A549 treated with CORT108297 at 1 μM for 4 hours (cell line): ENCODE measurements around the gene YBX2. TPM values are rescaled to one million over a fixed set of nuclear protein-coding genes. Genes with fewer than 3 reads are reported as not detected.

Experiments
- total RNA-seq: library from RNA; stranded (reverse); fragments of 200-300 nt; extraction: Qiagen RNA extraction; gene quantifications from 5 replicates; pipeline ENCODE4 v1.2.3, GENCODE V29; 2022

The YBX2 gene
- total RNA-seq, result 0.53 to 0.69 TPM (median 0.59 TPM) in 5 replicates

DNA sequence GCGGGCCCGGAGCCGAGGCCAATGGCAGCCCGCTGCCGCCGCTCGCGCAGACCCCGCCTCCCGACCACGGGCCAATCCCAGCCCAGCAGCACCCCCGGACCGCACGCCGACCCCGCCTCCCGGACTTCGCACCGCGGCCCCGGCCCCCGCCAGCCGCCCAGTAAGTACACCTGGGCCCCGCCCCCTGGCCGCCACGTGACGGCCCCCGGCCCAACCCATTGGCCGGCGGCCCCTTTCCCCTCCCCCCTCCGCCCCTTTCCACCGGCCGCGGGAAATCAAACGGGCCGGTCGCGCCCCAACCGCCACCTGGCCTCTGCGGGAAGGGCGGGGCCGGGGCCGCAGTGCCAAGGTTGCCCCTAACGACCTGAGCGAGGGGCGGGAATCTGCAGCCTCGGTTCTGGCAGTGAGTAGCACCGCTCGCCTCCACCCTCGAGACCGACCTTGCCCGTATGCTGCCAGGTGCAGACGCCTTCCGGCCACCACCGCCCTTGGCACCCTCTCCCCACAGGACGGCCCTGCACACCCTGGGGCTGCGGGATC, at the start of gene YBX2:
Gene YBX2 (minus strand): TSS at position 26 of the 540 bp plus-strand sequence. CDS start 139 bp downstream, outside the sequence.

GRCh38 chr17:7336240-7337175, 42.1 kb upstream of the YBX2 start, which contains the start of gene ACAP1:
TSS of gene ACAP1 (plus strand) at chr17:7336529. CDS start at chr17:7336735, 206 bp downstream.

GRCh38 chr17:7328840-7329373, 34.5 kb upstream of the YBX2 start, which contains the start of gene NEURL4:
TSS of gene NEURL4 (minus strand) at chr17:7329335. CDS start at chr17:7329312, 23 bp downstream.

DNA sequence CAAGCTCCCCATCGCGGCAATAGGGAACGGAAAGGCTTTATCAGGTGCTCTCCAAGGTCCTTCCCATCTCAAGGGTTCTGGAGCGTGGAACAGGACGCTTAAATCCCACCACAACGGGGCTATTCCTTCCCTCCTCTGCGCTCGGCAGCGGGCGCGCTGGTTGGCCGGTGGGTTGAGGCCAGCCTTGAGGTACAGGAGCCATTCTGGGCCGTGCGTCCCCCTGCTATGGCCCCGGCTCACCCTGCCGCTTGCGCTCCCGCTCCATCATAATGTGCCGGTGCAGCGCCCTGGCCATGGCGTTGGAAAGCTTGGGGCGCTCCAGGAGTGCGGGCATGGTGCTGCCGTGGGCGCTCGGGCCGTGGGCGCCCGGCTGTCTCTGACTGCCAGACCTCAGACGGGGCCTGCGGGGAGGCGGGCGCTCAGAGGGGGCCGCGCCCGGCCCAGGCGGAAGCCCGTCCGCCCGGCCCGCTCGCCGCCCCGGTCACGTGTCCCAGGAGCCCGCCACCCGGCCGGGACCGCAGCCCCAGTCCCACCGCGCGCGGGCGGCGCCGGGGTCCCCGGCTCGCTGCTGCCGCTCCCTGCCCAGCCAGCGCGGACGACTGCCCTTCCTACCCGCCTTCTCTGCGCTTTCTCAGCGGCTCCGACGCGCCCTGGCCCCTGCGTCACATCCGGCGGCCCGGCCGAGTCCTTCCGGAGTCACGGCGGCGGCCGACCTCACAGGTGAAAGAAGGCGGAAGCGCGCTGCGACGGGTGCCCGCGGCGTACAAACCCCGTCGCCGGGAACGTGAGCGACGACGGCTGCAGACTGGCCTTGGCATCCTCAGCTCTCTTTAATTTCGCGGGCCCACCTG, 20.5 kb upstream of the YBX2 start, which contains the start of gene GPS2:
Gene GPS2 (minus strand): TSS at position 642 of the 851 bp plus-strand sequence. CDS start 308 bp downstream, at position 334.

DNA sequence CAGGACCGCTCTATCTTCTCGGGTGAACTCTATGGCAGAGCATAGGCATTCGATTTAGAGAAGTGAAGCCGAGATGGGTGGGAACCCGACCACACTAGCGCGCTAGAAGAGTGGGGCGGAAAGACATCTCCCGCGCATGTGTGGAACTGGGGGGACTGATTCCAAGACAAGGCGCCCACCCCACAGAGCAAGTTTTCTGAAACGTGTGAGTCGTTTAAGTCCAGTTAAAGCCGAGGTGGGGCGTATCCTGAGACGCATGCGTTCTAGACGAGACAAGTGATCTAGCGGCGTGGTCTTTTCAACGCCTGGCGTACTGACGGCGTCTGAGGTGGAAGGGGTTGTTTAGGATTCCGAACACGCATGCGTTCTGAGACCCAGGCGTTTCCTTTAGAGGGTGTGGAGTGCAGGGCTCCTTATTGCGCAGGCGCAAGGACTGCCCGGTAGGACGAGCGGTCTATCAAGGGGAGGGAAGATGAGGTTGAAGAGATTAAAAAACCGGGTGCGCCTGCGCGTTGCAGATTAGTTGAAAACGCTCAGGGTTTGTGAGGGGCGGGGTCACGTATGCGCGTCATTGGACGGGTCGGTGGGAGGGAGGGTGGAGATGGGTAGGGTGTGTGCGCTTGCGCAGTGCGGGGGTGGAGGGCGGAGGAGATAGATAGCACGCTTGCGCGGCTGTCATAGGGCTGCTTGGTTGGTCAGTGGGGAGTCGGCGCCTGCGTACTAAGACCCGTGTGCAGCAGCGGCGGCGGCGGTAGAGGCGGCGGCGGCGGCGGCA, 12.7 kb upstream of the YBX2 start, which contains the start of gene EIF5A:
Gene EIF5A (plus strand): TSS at position 718 of the 775 bp plus-strand sequence. CDS start 2,008 bp downstream, outside the sequence.

DNA sequence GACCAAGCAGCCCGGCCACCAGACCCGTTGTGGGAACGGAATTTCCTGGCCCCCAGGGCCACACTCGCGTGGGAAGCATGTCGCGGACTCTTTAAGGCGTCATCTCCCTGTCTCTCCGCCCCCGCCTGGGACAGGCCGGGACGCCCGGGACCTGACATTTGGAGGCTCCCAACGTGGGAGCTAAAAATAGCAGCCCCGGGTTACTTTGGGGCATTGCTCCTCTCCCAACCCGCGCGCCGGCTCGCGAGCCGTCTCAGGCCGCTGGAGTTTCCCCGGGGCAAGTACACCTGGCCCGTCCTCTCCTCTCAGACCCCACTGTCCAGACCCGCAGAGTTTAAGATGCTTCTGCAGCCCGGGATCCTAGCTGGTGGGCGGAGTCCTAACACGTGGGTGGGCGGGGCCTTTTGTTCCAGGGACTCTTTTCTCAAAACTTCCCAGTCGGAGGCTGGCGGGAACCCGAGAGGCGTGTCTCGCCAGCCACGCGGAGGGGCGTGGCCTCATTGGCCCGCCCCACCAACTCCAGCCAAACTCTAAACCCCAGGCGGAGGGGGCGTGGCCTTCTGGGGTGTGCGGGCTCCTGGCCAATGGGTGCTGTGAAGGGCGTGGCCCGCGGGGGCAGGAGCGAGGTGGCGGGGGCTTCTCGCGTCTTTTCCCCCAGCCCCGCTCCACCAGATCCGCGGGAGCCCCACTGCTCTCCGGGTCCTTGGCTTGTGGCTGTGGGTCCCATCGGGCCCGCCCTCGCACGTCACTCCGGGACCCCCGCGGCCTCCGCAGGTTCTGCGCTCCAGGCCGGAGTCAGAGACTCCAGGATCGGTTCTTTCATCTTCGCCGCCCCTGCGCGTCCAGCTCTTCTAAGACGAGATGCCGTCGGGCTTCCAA, 13.1 kb downstream of the YBX2 start, which contains the start of gene SLC2A4:
Gene SLC2A4 (plus strand): TSS at position 645 of the 879 bp plus-strand sequence. CDS start 217 bp downstream, at position 862.

GRCh38 chr17:7262192-7262934, 32.1 kb downstream of the YBX2 start, which contains the start of gene CLDN7:
TSS of gene CLDN7 (minus strand) at chr17:7262478. CDS start at chr17:7262043, 435 bp downstream.

DNA sequence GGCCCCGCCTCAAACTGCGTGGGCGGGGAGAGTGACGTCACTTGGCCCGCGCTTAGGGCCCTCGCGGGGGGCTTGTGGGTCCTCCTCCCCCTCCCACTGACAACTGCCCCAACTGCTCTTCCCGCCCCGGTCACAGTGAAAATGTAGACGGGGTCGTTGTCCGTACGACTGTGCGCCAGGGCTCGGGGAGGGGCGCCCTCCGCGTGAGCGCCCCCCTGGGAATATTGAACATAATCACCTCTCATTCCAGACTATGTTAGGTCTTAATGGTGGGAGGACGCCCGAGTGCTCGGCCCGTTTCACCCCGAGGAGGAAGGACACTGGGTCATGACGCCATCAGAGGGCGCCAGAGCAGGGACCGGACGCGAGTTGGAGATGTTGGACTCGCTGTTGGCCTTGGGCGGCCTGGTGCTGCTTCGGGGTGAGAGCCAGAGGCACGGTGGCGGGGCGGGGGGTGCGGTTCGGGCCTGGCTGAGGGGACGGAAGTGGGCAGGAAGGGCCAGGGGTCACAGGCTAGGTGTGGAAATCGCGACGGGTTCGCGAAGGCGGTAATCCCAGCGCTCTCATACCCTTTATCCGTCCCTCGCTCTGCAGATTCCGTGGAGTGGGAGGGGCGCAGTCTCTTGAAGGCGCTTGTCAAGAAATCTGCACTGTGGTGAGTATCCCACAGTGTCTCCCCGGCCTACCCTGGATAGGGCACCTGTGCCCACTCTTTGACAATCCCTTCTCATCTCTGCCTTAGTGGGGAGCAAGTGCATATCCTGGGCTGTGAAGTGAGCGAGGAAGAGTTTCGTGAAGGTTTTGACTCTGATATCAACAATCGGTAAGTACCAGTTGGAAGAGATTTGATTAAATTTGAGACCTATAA, 42.0 kb downstream of the YBX2 start, which contains the start of gene ELP5:
Gene ELP5 (plus strand): TSS at position 40 of the 868 bp plus-strand sequence. CDS start 336 bp downstream, at position 376.

DNA sequence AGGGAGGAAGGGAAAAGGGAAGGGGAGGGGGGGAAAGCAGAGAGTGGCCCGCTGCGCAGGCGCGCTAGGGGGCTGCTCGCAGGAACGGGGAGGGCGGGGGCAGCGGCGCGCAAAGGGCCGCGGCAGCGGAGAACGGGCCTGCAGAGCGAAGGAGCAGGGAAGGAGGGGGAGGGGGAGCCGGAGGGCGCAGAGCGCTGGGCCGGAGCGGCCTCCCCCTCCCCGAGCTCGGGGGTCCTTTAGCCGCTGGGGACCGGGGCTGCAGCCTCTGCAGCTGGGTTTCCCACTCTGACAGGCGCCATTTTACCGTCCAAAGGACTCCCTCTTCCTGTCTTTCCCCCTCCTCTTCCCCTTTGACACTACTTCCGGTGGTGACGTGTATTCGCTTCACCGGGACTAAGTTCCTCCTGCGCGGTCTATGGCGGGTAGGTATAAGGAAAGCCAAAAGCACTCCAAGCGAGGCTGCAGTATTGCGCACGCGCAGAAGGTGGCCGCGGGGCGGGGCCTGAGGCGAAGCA, 42.7 kb downstream of the YBX2 start, which contains the start of gene CTDNEP1:
Gene CTDNEP1 (minus strand): TSS at position 74 of the 515 bp plus-strand sequence. CDS start 438 bp downstream, outside the sequence.

DNA sequence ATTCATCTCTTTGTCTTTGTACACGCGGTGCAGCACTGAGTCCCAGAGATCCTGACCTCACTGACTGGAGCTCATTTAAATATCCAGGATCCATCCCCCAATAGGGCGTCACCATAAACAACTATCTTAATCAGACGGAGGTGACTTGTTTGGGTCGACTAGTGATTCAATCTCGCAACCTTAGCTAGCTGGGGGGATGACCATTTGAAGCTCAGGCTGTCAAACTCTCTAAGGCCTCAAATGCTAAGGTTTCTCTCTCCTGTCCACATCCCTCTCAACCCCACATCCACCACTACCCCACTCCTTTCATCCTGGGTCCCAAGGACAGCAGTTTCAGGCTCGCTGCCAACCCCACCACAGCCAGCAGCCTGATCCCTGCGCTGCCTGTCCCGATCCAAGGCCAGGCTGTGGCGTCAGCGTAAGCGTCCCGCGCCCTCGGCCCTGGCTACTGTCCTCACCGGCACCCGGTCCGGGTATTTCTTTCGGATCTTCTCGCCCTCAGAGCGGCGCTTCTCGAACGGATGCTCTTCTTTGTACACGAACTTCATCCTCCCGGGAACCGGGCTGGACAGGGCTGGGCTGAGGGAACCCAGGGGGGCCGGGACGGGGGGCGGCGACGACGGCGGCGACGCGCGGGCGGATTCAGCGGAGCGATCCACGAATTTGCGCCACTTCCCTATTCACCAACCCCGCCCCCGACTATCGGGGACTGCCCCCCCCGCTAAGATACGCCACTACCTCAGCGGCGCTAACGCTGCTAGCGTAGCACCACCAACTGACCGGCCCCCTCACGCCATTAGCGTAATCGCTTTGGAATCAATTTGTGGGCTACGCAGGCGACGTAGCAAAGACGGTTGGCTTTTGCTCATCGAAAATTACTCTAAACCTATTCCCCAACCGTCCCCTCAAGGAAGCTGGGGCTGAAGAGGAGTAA, 52.4 kb downstream of the YBX2 start, which contains the start of gene GABARAP:
Gene GABARAP (minus strand): TSS at position 667 of the 934 bp plus-strand sequence. CDS start 119 bp downstream, at position 548.

DNA sequence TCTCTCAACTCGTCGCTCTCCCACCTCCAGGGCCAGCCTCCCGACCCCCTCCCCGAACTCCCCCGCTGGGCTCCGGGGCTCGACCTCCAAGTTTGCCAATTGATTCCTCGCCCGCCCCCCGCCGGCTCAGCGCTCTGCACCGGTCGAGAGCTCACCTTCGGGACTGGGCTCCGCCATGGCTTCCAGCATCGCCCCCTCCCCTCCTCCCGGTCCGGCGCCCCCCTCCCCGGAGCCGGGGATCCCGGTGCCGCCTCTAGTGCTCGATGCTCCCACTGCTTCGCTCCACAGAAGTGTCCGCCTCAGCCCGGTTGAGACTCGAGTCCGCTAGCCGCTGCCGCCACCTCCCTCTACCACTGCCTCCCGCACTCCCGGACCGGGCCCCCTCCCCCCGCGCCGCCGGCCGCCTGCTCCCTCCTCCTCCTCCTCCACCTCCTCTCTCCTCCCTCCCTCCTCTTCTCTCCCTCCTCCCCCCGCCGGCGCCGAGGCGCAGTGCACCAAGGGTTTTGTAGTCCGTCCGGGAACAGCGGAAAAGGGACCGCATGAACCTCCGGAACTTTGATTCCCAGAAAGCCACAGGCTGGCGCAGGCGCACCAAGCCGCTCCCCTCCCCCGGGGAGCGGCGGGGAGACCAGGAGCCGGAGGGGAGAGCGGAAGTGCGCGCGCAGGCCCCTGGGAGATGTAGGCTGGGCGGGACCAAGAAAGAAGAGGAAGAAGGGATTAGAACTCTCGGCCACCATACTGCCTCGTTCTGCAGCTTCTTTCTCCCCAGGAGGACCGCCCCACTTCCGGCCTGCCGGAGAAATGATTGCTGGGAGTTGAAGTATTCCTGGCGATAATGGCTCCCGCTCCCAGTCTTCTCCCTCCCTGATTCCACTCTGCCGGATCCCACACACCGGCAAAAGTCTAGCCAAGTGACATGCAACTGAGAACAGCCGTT, 55.1 kb downstream of the YBX2 start, which contains the start of gene PHF23:
Gene PHF23 (minus strand): TSS at position 367 of the 937 bp plus-strand sequence. CDS start 178 bp downstream, at position 189.

